OCI-LY7 (cell line): Measurements from ENCODE around the gene KIAA0930.

Source experiments
- EZH2phosphoT487 ChIP-seq: fragments of 200-600 bp; sonication (generic); IDR thresholded peaks from 2 replicates; pipeline ENCODE4 v1.6.1; 2018; ENCODE audit warnings: low read depth, borderline replicate concordance, mild to moderate bottlenecking, mixed run types, antibody characterized with exemption, low read length, moderate library complexity, mixed read lengths
- TF ChIP-seq, protein P1 (sequence below): fragments of 200-600 bp; sonication (generic); conservative IDR thresholded peaks from 2 replicates; pipeline ENCODE4 v1.5.1; 2014; ENCODE audit warnings: mild to moderate bottlenecking, antibody characterized with exemption, low read length, moderate library complexity, mixed read lengths

- TF ChIP-seq, protein P1, sequence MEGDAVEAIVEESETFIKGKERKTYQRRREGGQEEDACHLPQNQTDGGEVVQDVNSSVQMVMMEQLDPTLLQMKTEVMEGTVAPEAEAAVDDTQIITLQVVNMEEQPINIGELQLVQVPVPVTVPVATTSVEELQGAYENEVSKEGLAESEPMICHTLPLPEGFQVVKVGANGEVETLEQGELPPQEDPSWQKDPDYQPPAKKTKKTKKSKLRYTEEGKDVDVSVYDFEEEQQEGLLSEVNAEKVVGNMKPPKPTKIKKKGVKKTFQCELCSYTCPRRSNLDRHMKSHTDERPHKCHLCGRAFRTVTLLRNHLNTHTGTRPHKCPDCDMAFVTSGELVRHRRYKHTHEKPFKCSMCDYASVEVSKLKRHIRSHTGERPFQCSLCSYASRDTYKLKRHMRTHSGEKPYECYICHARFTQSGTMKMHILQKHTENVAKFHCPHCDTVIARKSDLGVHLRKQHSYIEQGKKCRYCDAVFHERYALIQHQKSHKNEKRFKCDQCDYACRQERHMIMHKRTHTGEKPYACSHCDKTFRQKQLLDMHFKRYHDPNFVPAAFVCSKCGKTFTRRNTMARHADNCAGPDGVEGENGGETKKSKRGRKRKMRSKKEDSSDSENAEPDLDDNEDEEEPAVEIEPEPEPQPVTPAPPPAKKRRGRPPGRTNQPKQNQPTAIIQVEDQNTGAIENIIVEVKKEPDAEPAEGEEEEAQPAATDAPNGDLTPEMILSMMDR: no peak
- TF ChIP-seq EZH2phosphoT487: no peak
Observed at GRCh38 chr22:45201678-45202332, 38.9 kb downstream of the KIAA0930 start.
